ENCODE data around the gene PRF1.

DNA sequence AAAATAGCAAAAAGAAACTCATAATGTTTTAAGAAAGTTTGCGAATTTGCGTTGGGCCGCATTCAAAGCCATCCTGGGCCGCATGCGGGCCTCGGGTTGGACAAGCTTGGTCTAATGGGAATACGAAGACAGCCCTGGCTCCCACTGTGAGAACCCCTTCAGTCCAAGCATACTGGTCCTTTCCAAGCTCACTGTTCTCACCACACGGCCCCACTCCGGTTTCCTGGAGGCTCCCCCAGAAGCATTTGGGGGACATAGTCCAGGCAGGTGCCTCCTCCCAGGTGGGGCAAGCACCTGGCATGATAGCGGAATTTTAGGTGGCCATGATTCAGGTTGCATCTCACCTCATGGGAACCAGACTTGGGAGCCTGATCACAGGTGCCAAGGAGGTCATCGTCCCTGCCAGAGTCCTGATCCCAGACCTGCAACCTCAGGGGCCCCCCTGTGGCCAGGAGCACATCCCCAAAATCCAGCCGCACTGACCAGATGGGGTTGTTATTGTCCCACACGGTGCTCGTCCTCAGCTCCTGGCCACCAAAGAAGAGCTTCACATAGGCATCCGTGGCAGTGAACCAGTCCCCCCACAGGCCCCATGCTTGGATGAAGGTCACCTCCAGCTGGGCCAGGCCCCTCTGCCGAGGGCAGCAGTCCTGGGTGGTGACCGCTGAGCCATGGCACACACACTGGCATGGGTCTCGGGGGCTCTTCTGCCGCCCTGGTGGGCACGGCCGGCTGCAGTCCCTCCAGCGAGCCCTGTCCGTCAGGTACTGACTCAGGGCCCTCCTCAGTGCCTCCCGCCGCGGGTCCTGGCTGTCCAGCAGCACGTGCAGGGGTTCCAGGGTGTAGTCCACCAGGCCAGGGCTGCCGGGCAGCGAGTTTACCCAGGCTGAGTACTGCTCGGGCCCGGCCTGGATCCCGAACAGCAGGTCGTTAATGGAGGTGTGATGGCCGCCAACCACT is 4.4 kb downstream of the PRF1 start:
- TF ChIP-seq, protein P1, sequence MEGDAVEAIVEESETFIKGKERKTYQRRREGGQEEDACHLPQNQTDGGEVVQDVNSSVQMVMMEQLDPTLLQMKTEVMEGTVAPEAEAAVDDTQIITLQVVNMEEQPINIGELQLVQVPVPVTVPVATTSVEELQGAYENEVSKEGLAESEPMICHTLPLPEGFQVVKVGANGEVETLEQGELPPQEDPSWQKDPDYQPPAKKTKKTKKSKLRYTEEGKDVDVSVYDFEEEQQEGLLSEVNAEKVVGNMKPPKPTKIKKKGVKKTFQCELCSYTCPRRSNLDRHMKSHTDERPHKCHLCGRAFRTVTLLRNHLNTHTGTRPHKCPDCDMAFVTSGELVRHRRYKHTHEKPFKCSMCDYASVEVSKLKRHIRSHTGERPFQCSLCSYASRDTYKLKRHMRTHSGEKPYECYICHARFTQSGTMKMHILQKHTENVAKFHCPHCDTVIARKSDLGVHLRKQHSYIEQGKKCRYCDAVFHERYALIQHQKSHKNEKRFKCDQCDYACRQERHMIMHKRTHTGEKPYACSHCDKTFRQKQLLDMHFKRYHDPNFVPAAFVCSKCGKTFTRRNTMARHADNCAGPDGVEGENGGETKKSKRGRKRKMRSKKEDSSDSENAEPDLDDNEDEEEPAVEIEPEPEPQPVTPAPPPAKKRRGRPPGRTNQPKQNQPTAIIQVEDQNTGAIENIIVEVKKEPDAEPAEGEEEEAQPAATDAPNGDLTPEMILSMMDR (conservative IDR thresholded peaks at IDR 0.05) = no peak
- no peak for TF ChIP-seq ZFX (IDR thresholded peaks at IDR 0.05)

Data from C4-2B (cell line).